ENCODE measurements around the gene ANKRD27. TPM values are rescaled to one million over a fixed set of nuclear protein-coding genes. Genes with fewer than 3 reads are reported as not detected.
"Not testable (repeated sequence)": the region's sequence is repeated elsewhere in the genome, so short reads cannot be mapped to it uniquely, and the experiment has no call there.

Gene ANKRD27
- 40.7 and 52.0 TPM in 2 replicates for total RNA-seq (2014; rRNA removed; shearing (Covaris generic))

- H3K27me3 ChIP-seq (ENCODE audit: control insufficient read depth, insufficient read depth, low read length): peaks cover 29% of the 10 kb centered on the region
- H3K4me3 ChIP-seq (ENCODE audit: insufficient read depth, low read depth, low read length): peak within 1 kb of the TSS; percentile 91
- no peaks in the 10 kb centered on the region for H3K36me3 ChIP-seq (replicated peaks; ENCODE audit: control insufficient read depth, insufficient read depth, low read length)
- DNase-seq: peak; percentile 99
Observed at GRCh38 chr19:32674931-32675719, at the start of gene ANKRD27. Gene ANKRD27 (minus strand): TSS chr19:32675180. CDS start chr19:32659015, 16,165 bp downstream.

- H3K27me3 ChIP-seq (ENCODE audit: control insufficient read depth, insufficient read depth, low read length): no peaks in the 10 kb centered on the region
- H3K4me3 ChIP-seq (ENCODE audit: insufficient read depth, low read depth, low read length): no peak overlapping the region
- no peaks in the 10 kb centered on the region for H3K36me3 ChIP-seq (replicated peaks; ENCODE audit: control insufficient read depth, insufficient read depth, low read length)
Observed at GRCh38 chr19:32720936-32721250, 45.9 kb upstream of the ANKRD27 start.

GRCh38 chr19:32720216-32720935, 45.4 kb upstream of the ANKRD27 start:
- Histone ChIP-seq H3K27me3 (ENCODE audit: control insufficient read depth, insufficient read depth, low read length) (no peaks in the 10 kb centered on the region), H3K4me3 (ENCODE audit: insufficient read depth, low read depth, low read length) (no peak overlapping the region), H3K36me3 (replicated peaks; ENCODE audit: control insufficient read depth, insufficient read depth, low read length) (no peaks in the 10 kb centered on the region)
- DNase-seq: peak; percentile 83

More at GRCh38 chr19:32720936-32721250, 45.9 kb upstream of the ANKRD27 start:
- no peak for DNase-seq

- peak; percentile 84 for DNase-seq
- no peaks in the 10 kb centered on the region for H3K27me3 ChIP-seq (ENCODE audit: control insufficient read depth, insufficient read depth, low read length)
- H3K4me3 ChIP-seq (ENCODE audit: insufficient read depth, low read depth, low read length): no peak within 1 kb of the TSS
- no peaks in the 10 kb centered on the region for H3K36me3 ChIP-seq (replicated peaks; ENCODE audit: control insufficient read depth, insufficient read depth, low read length)
Observed at GRCh38 chr19:32719611-32720059, 44.7 kb upstream of the ANKRD27 start, which contains the start of gene TDRD12. Gene TDRD12 (plus strand): TSS chr19:32719767. CDS start chr19:32720073, 306 bp downstream.

- DNase-seq: no peak
- H3K4me3 ChIP-seq (ENCODE audit: insufficient read depth, low read depth, low read length): no peak overlapping the region
- H3K36me3 ChIP-seq (replicated peaks; ENCODE audit: control insufficient read depth, insufficient read depth, low read length): no peaks in the 10 kb centered on the region
- H3K27me3 ChIP-seq (ENCODE audit: control insufficient read depth, insufficient read depth, low read length): no peaks in the 10 kb centered on the region
Observed at GRCh38 chr19:32718286-32718685, 43.3 kb upstream of the ANKRD27 start.

GRCh38 chr19:32717496-32717895, 42.5 kb upstream of the ANKRD27 start:
- DNase-seq: no peak
- Histone ChIP-seq H3K36me3 (replicated peaks; ENCODE audit: control insufficient read depth, insufficient read depth, low read length) (no peaks in the 10 kb centered on the region), H3K4me3 (ENCODE audit: insufficient read depth, low read depth, low read length) (no peak overlapping the region), H3K27me3 (ENCODE audit: control insufficient read depth, insufficient read depth, low read length) (no peaks in the 10 kb centered on the region)

- H3K27me3 ChIP-seq (ENCODE audit: control insufficient read depth, insufficient read depth, low read length); H3K4me3 ChIP-seq (ENCODE audit: insufficient read depth, low read depth, low read length); DNase-seq; H3K36me3 ChIP-seq (replicated peaks; ENCODE audit: control insufficient read depth, insufficient read depth, low read length): not testable (repeated sequence)
Observed at GRCh38 chr19:32716203-32716602, 41.2 kb upstream of the ANKRD27 start.

GRCh38 chr19:32711747-32712146, 36.8 kb upstream of the ANKRD27 start:
- H3K4me3 ChIP-seq (ENCODE audit: insufficient read depth, low read depth, low read length): no peak overlapping the region
- no peaks in the 10 kb centered on the region for H3K27me3 ChIP-seq (ENCODE audit: control insufficient read depth, insufficient read depth, low read length)
- DNase-seq: no peak
- H3K36me3 ChIP-seq (replicated peaks; ENCODE audit: control insufficient read depth, insufficient read depth, low read length): no peaks in the 10 kb centered on the region

GRCh38 chr19:32709032-32709431, 34.1 kb upstream of the ANKRD27 start:
- no peak overlapping the region for H3K4me3 ChIP-seq (ENCODE audit: insufficient read depth, low read depth, low read length)
- no peaks in the 10 kb centered on the region for H3K27me3 ChIP-seq (ENCODE audit: control insufficient read depth, insufficient read depth, low read length)
- no peak for DNase-seq
- H3K36me3 ChIP-seq (replicated peaks; ENCODE audit: control insufficient read depth, insufficient read depth, low read length): no peaks in the 10 kb centered on the region

- DNase-seq: no peak
- Histone ChIP-seq H3K36me3 (replicated peaks; ENCODE audit: control insufficient read depth, insufficient read depth, low read length) (no peaks in the 10 kb centered on the region), H3K27me3 (ENCODE audit: control insufficient read depth, insufficient read depth, low read length) (no peaks in the 10 kb centered on the region), H3K4me3 (ENCODE audit: insufficient read depth, low read depth, low read length) (no peak overlapping the region)
Observed at GRCh38 chr19:32708457-32708856, 33.5 kb upstream of the ANKRD27 start.

- not testable (repeated sequence) for DNase-seq; H3K4me3 ChIP-seq (ENCODE audit: insufficient read depth, low read depth, low read length); H3K27me3 ChIP-seq (ENCODE audit: control insufficient read depth, insufficient read depth, low read length); H3K36me3 ChIP-seq (replicated peaks; ENCODE audit: control insufficient read depth, insufficient read depth, low read length)
Observed at GRCh38 chr19:32704006-32704405, 29.0 kb upstream of the ANKRD27 start.

GRCh38 chr19:32702010-32702409, 27.0 kb upstream of the ANKRD27 start:
- no peak overlapping the region for H3K4me3 ChIP-seq (ENCODE audit: insufficient read depth, low read depth, low read length)
- no peaks in the 10 kb centered on the region for H3K27me3 ChIP-seq (ENCODE audit: control insufficient read depth, insufficient read depth, low read length)
- DNase-seq: no peak
- no peaks in the 10 kb centered on the region for H3K36me3 ChIP-seq (replicated peaks; ENCODE audit: control insufficient read depth, insufficient read depth, low read length)

GRCh38 chr19:32700129-32700528, 25.1 kb upstream of the ANKRD27 start:
- not testable (repeated sequence) for H3K27me3 ChIP-seq (ENCODE audit: control insufficient read depth, insufficient read depth, low read length); H3K36me3 ChIP-seq (replicated peaks; ENCODE audit: control insufficient read depth, insufficient read depth, low read length); H3K4me3 ChIP-seq (ENCODE audit: insufficient read depth, low read depth, low read length); DNase-seq

- H3K27me3 ChIP-seq (ENCODE audit: control insufficient read depth, insufficient read depth, low read length); H3K4me3 ChIP-seq (ENCODE audit: insufficient read depth, low read depth, low read length); H3K36me3 ChIP-seq (replicated peaks; ENCODE audit: control insufficient read depth, insufficient read depth, low read length); DNase-seq: not testable (repeated sequence)
Observed at GRCh38 chr19:32696771-32697170, 21.8 kb upstream of the ANKRD27 start.

GRCh38 chr19:32695506-32695905, 20.5 kb upstream of the ANKRD27 start:
- not testable (repeated sequence) for H3K36me3 ChIP-seq (replicated peaks; ENCODE audit: control insufficient read depth, insufficient read depth, low read length); H3K4me3 ChIP-seq (ENCODE audit: insufficient read depth, low read depth, low read length); DNase-seq
- H3K27me3 ChIP-seq (ENCODE audit: control insufficient read depth, insufficient read depth, low read length): peaks cover 16% of the 10 kb centered on the region

Data from H7 (cell line).